Fibroblast of gingiva (primary cell): ENCODE measurements around the gene MAP2K3.

Experiments used
- DNase-seq: peaks from one replicate; pipeline ENCODE4 v3.0.0-alpha.2; 2011; ENCODE audit warnings: low read depth

Gene MAP2K3

DNA sequence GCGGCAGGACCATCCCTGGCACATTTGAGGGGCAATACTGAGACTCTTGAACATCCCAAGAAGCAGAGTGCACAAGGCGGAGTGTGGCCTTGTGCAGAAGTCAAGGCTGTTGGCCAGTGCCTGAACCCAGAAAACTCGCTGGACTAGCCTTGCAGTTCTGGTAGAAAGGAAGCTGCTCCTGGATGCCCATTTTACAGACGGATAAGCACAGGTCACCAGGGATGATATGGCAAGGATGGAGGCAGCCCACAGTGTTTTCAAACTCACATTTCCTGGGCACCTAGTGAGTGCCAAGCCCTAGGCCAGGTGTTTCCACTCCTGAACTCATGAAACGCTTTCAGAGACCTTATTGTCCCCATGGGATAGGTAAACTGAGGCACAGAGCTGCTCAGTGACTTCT lies 1.7 kb upstream of the MAP2K3 start:
- no peak for DNase-seq

DNA sequence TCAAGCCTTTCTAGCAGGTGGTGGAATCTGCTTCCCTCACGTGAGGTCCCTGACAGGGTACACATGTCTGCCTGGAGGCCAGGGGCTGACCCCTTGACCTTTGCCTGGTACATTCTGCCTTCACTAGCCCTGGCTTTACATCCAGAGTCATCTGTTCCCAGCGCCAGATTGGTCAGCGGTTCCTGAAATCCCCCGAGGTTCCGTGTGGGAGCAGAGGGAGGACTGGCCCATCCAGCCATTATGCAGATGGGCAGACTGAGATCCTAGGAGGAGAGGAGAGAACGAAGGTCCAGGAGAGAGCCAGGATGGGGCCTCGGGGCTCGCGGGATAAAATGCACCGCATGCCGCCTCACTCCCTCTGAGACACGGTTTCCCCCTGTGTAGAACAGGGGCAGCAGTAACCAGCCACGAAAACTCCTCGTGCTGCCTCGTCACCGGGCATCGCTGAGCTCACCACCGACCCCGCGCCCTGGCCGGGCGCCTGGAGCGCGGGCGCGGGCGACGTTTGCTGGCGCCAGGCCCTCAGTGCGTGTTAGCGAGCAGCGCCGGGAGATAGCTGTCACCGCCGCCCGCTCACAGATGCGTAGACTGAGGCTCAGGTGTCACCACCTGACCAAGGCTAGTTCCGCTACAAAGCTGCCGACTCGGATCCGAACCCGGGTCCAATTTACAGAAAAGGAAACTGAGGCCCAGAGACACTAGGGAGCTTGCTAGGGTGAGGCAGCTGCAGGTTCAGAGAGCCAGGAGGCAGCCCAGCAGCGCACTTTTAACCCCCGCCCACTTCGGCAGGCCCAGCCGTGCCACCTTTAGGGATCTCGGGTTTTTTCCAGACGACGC lies 811 bp upstream of the MAP2K3 start:
- DNase-seq = no peak

DNA sequence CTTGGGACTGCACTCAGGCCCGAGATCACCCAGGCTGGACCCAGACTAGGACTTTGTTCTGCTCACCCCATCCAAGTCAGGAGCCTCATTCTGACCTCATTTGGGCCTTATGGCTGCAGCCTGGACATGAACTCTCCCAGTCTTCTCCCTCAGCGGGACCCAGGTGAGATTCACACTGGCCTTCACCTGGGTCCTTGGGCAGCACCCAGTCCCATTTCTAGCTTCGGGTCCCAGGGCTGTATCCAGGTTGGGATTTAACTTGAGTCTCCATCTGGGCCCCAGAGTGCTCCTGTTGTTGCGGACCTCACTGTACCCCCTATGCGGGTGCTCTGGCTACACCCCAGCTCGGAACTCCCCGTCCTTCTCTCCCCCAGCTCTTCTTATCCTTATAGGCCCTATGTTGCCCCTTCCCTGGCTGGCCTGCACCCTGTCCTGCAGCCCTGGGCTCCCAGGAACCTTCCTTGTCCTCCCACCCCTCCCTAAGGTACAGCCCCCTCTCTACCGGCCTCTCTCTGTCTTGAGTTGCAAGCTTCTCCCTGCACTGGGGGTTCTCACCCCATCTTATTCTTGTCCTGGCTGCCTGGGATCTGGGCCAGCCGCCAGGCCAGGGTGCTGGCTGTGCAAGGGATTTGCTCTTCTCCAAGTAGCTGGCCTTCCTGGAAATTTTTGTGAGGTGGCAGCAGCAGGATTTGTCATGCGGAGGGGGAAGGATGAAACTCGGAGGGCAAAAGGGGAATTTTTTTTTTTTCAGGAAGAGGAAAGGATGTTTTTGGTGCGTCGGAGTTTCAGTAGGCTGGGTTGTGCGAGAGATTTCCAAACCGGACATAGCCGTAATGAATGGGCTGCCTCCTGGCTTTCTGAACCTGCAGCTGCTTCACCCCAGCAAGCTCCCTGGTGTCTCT lies 904 bp downstream of the MAP2K3 start:
- peak; percentile 47 for DNase-seq

DNA sequence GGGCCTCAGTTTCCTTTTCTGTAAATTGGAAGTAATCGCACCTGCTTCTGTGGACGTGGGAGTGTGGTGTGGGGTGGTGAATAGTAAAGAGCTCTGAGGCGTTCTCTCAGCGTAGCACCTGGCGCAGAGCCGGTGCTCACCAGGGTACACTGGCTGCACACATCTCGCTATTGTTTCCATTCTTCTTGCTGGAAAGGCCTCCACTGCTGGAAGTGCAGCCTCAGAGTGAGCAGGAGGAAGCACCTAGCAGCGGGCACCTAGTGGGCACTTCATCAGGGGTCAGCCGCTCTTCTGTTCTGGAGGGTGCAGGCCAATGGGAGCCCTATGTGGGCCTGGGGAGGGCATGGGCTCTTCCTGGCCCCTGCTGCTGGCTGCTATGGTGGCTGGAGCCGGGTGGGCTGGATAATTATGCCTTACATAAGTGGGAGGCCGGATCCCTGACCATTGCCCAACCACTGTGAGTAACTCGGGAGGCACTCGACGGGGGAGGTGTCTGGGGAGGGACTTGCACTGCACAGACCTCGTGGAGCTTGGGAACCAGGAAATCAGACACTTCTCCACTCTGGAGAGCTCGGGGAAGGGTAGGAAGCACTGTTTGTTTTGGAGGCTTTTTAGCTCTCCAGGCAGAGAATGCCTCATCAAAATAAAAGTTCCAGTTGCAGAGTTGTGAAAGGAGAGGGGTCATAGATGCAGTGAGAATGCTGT lies 1.7 kb downstream of the MAP2K3 start:
- peak; percentile 98 for DNase-seq

DNA sequence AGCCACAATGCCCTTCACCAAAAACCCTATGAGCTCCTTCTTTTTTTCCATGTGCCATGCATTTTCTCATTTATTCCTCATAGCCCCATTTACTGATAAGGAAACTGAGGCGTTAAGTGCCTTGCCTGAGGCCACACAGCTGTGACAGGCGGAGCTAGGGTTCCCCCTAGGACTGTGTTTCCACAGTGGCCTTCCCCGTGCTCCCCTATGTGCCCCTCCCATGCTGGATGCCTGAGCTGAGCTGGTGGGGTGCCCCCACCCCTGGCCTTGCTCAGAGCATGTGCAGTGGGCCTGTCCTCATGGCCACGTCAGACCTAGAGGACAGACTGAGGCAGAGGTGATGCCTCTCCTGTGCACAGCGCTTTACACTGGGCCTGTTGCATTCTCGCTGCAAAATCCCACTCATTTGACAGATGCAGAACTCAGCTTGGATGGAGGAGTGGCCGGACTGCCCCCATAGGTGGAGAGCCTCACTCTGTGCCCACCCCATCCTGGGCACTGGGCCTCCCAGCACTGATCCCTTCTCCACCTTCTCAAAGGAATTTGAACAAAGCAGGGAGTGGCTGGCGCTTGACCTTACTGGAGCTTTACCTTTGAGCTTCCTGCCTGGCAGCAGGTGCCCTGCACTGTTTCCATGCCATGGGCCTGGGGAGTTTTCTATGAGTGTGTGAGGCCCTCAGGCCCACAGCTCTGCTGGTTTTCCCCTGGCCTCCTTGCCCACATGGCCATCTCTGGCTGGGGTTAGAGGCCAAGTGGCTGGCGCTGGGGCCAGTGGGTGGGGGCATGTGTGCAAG lies 2.6 kb downstream of the MAP2K3 start:
- DNase-seq = no peak

DNA sequence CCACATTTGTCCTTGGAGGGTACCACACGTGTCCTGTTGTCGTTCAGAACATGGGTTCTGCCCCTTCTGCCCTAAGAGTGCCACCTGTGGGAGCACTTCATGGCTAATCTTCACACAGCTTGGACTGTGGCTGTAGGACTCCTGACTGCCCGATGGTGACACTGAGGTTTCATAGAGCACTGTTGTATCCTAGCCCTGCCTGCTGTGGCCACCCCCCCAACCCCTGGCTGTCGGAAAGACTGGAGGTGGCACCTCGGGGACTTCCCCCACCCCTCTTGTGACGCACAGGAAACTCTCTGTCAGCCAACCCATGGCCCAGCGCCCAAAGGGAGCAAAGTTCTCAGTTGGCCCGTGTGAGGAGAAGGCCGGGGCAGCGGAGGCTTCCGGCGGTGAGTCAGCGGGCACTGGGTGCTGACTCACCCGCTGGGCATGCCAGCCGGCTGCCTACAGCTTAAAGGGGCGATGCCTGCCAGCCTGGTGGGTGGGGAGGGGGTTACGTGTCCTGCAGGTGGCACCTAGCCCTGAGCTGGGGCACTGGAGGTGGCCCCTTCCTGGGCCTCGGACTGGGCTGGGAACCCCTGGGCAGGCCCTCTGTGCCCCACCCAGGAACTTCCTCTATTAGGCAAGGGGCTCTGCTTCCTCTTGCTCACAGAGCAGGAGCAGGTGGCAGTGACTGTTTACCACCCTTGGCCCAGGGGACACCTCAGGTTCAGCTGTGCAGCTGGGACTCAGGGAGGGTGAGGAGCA lies 3.4 kb downstream of the MAP2K3 start:
- DNase-seq = peak; percentile 98

DNA sequence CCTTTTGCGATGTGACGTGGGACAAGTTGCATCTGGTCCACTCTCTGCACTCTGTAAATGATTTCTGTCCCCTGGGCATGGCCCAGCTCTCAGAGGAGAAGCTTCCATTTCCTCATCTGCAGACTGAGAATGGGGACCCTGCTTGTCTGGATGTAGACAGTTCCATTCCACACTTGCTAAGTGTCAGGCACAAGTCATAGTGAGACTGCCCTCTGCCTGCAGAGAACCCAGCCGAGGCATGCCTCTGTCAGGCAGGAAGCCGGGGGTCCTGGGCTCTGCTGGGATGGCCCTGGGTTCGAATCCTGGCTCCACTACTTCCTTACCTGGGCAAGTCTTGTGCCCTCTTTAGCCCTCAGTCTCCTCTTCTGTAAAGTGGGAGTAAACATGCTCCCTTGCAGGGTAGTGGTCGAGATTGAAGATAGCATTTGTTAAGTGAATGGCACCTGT lies 4.1 kb downstream of the MAP2K3 start:
- no peak for DNase-seq

DNA sequence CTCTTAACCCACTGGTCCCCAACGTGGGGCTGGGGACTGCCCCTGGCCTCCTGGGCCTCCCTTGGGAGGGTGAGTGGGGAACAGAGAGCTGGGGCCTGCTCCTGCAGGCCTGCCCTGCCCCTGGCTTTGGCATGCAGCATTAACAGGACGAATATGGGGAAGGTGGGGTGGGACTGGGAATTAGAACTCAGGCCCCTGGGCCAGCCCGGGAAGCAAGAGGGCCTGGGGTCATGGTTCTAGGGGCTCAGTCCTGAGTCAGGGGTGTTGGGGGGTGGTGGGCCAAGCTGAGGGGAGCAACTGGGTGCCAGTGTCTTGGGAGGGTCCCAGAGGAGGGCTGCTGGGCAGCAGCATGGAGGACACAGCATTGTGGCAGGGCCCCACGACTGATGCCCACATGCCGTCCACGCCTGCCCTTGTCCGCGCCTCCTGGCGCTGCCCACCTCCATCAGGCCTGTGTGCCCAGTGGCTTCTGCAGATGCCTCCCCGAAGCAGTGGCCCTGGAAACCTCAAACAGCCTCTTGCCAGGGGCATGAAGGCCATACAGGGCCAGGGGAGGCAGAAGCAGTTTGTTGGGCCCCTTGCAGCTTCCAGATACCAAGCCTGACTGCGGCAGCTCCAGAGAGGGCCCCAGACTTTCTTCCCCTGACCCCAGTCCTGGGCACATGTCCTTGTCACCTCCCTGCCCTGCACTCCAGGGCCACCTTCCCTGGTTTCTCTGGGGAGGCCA lies 4.8 kb downstream of the MAP2K3 start:
- DNase-seq = no peak

DNA sequence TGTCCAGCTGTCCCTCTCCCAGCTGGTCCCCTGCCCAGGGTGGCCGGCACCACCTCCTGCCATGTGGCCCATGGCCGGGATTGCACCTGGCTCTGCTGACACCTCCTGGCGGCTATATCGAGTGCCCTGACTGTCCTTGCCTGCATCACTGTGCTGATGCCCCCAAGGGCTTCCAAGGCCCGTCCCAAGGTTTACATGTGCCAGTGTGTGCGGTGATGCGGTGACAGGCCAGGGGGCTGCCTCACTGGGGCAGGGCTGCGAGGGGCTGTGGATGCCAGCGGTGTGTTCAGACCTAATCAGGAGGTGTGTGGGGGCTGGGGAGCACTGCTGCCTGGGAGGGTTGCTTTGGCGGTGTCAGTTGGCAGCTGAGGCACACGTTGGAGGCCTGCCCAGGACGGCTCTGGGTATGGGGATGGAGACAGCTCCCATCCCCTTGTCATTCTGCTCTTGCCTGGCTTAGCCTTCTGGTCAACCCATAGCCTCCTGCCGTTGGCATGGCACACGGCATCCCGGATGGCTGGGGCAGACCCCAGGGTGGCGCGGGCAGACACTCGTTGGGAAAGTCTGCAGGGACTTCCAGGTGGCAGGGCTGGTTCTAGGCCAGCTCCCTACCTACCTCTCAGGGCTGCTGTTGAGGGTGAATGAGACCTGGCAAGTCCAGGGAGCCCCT lies 5.5 kb downstream of the MAP2K3 start:
- no peak for DNase-seq

DNA sequence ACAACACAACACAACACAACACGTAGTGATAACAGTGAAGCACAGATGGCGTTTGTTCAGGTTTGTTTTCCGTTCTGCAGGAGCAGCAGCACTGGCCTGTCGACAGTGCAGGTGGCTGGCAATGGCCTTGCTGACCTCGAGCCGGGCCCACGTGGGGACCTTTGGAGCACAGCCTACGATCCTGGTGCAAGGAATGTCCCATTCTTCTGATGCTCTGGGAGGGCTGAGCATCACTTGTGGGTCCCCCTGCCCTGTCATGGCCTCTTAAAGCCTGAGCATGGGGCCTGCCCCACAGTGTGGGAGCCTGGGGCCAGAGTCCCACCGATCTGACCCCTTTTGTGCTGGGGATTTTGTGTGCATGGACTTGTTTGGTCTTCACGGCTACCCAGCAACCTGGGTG lies 6.8 kb downstream of the MAP2K3 start:
- DNase-seq = no peak

DNA sequence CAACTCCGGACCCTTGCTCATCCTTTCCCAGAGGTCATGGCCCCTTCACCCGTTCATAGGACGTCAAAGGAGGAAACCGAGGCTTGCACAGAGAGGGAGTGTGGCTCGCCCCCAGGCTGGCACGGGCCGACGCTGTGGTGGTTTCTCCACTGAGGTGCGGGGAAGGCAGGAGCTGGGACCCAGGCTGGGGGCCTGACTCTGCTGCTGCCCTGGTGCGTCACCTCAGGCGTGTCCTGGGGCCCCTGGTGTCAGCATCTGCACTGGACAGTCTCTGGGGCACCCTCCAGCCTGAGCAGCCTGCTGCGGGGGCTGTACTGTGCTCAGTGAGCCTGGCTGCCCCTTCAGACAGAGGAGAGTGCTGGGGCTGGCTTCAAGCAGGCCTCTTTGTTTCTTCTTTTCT lies 7.4 kb downstream of the MAP2K3 start:
- no peak for DNase-seq

DNA sequence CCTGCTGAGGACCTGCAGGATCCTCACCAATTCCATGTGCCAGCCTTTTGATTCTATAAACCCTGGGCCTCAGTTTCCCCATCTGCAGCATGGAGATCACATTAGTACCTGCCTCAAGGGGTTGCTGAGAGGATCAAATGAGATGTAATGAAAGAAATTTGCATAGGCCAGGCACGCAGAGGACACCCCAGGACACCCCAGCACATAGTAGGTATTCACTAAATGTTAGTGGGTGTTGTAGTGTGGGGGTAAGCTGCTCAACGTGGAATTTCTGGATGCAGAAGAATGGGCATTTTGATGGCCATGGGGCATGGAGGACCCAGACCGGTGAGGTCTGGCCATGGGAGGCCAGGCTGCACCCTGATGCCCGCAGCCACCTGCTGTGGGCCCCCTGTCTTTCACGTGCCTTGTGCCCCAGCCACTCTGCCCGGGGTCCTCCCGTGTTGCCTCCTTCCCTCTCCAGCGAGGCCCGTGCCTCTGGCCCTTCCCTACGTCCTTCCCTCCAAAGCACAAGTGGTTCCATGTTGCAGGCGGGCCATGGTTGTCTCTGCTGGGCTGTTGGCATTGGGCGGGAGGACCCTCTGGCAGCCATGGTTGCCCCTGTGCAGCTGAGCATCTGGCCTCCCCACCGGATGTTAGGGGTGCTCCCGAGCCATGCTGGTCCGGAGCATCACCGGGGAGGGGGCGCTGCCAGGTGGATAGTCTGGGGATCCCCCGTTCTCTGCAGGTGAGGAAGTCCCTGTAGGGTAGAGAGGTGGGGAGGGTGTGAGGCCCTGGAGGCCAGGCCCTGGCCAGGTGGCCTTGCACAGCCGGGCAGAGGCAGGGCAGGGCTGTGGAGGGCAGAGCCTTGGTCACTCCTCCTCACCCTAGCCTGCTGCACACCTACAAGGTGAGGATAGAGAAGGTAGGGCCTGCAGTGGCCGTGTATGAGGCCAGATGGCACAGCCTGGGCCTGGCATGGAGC lies 8.6 kb downstream of the MAP2K3 start:
- DNase-seq = no peak

DNA sequence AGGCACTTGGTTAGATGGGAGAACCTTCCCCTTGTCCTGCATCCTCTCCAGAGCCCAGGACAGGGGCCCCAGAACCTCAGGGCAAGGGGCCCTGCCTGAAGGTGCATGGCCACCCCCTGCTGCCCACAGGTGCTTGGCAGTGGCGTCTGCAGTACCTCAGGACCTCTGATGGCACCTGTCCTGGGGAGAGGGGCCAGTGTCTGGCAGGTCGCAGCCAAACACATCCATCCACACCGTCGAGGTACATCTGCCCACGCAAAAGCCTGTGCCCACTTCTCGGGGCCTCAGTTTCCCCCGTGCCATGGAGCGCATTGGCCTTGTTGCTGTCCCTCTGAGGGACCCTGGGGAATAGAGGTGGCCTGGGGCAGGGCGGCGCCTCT lies 9.3 kb downstream of the MAP2K3 start:
- no peak for DNase-seq

DNA sequence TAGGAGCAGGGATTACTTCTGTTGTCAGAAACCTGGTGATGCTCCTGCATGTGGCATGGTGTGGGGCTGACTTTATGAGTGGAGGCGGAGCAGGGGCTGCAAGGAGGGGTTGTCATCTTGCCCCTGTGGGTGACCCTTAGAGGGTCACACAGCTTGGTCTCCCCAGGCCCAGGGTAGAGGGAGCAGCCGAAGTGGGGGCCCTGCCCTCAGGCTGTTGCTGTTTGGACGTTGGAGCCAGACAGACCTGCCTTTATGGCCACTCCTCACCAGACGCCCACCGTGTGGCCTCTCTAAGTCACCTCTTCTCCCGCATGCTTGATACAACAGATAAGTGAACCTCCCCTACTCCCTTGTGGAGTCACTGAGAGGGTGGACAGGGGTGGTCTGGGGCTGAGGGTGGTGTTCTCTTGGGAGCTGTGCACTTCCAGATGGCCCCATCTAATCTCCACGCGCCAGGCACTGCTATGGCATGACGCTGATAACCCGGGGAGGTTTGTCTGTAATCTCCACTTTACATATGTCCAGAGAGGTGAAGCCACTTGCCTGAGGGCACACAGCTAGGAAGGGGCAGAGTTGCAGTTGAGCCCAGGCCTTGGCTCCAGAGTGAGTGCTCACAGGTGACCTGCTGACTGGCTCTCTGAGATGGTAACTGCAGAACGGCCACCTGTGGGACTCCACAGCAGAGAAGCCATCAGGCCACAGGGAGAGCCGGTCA lies 10.0 kb downstream of the MAP2K3 start:
- DNase-seq = no peak

DNA sequence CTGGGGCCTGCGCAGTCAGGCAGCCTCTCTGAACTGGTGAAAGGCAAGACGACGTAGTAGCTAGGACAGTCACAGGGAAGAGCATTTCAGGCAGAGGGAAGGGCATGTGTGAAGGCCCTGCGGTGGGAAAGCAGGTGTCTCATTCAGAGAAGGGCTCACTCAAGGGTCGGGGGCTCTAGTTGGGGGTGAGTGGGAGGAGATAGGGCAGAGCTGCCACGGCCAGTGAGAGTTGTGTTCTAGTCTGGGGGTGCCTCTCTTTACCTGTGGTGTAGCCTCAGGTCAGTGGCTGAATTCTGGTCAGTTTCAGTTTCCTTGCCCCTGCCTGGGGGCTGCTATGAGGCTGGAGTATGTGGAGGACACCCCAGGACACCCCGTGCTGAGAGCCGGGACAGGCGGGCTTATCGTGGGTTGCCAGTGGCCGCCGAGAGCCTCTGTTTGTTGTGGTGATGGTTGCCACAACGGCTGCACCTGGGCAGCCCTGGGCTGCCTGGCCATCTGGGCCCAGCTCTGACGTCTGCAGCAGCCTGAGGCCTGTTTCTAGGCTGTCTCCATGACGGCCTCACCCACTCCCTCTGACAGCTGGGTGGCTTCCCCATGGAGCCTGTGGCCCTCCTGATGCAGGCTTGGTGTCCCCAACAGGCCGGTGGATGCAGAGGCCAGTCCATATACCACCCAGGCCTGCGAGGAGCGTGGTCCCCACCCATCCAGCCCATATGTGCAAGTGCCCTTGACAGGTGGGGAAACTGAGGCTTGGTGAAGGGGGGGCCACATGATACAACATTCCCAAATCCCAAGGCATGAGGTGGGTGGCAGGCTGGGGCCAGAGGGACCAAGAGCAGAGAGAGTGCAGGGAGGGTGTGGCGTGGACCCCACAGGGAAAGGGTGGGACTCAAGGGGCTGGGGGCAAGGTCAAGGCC lies 10.8 kb downstream of the MAP2K3 start:
- DNase-seq = no peak

DNA sequence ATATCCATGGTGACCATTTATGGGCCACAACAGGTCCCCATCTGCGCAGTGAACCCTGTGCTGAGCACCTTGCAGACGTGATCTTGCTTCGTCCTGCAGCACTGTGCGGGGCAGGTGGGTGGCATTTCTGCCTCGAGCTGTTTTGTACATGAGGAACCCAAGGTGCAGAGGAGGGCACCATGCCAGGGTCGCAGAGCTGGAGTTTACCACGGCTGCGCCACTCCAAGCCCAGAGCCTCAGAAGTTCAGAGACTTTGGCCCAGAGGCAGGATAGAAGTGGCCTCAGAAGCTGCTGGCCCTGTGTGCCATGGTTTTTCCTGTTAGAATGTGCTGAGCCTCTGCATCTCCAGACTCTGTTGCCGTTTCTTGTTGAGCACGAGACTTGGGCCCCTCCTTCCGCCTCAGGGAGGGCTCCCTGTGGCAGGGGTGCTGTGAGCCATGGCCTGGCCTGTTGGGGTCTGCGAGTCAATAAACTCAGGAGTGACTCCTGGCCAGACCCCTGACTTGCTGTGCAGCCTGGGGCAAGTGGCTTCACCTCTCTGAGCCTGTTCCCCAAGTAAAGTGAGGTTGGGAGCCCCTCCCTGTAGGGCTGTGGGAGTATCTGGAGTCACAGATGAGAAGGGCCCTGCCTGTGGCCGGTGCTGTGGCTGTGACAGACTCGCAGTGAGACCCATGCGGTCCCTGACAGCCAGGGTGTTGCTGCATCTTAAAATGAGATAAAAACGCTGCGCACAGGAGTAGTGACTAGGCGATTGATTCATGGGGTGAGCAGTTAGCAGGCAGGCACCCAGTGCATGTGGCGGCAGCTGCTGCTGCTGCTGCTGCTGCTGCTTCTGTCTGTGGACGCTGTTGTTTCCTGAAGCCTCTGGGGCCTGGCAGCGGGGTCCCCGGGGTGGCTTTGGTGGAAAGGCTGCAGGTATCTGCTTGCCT lies 11.8 kb downstream of the MAP2K3 start:
- DNase-seq = no peak
